Measurements from ENCODE around the gene GBE1. TPM values are rescaled to one million over a fixed set of nuclear protein-coding genes. Genes with fewer than 3 reads are reported as not detected.
"Not testable (repeated sequence)": the region's sequence is repeated elsewhere in the genome, so short reads cannot be mapped to it uniquely, and the experiment has no call there.

GBE1 gene
- total RNA-seq, 1 experiment from 2014 or later: 2.1 TPM

DNA sequence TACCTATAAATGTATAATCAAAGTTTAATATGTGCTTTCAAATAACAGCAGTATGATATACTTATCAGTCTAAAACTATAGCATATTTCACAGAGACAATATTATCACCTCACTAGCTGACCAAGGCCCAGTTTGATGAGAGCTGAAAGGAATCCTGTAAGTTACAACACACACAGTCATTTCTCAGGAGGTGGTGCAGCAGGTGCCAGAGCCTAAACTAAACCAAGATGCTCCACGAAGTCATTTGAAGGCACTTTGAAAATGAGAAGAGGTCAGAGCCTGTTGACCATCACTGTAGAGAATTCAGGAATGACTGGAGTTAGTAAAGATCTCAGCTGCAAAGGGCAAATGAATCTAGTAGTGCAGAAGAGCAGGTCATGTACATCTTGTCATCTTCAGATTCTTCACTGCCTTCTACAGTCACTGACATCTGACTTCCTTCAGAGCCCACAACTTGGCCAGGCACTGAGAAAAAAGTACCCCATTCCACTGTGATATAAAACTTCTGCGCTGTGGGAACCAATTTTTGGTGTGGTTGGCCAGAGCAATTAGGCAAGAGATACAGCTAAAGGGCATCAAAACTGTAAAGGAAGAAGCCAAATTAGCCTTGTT, 7.9 kb downstream of the GBE1 start:
- no peak for DNase-seq (ENCODE audit: low spot score)

DNA sequence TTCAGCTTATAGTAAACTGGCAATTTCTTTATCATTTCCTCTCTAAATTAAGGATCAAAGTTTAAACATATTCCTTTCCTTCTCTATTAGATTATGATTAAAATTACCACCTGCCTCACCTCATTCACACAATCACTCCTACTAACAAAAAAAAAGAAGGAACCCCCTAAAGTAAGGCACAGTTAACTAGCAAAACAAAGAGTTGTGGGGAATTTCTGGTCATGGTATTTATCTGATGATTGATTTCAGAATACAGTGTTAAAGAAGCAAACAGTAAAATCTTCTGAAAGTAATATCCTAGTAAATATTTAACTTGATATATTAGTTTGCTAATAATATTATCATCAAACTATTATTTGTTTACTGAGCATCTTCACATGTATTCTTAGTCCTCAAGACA, 8.8 kb downstream of the GBE1 start:
- no peak for DNase-seq (ENCODE audit: low spot score)

DNA sequence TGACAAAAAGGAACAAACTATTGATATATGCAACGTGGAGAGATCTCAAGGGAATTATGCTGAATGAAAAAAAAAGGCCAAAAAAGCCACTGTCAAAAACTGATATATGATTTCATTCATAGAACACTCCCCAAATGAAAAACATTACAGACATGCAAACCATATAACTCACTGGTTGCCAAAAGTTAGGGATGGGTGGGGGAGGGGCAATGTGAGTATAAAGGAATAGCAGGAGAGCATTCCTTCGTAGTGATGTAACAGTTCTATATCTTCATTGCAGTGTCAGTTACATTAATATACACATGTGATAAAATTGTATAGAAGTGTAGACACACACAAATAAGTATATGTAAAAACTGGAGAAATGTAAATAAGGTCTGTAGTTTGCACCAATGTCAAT, 12.2 kb downstream of the GBE1 start:
- DNase-seq (ENCODE audit: low spot score): no peak

DNA sequence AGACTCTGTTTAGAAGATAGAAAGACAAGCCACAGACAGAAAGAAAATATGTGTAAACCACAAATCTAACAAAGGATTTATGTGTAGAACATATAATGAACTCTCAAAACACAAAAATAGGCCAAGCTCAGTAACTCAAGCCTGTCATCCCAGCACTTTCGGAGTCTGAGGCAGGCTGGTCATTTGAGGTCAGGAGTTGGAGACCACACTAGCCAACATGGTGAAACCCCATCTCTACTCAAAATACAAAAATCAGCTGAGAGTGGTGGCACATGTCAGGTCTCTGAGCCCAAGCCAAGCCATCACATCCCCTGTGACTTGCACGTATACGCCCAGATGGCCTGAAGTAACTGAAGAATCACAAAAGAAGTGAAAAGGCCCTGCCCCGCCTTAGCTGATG, 14.2 kb downstream of the GBE1 start:
- DNase-seq (ENCODE audit: low spot score): not testable (repeated sequence)

DNA sequence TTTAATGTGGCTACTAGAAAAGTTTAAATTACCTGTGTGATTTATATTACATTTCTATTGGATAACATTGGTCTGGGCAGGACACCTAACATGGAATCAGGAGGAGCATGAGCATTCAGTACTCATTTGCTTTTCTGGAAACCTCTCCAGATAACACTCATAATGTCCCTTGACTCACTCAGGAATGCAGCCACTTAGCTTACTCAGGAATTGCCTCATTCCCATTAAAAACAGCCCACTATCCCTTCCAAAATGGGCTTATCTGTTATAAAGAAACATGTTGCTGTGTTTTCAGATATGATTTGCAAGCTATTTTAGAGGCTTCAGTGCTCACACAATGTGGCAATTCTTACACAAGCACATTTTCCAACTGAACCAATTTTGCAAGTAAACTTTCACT, 17.1 kb downstream of the GBE1 start:
- no peak for DNase-seq (ENCODE audit: low spot score)

DNA sequence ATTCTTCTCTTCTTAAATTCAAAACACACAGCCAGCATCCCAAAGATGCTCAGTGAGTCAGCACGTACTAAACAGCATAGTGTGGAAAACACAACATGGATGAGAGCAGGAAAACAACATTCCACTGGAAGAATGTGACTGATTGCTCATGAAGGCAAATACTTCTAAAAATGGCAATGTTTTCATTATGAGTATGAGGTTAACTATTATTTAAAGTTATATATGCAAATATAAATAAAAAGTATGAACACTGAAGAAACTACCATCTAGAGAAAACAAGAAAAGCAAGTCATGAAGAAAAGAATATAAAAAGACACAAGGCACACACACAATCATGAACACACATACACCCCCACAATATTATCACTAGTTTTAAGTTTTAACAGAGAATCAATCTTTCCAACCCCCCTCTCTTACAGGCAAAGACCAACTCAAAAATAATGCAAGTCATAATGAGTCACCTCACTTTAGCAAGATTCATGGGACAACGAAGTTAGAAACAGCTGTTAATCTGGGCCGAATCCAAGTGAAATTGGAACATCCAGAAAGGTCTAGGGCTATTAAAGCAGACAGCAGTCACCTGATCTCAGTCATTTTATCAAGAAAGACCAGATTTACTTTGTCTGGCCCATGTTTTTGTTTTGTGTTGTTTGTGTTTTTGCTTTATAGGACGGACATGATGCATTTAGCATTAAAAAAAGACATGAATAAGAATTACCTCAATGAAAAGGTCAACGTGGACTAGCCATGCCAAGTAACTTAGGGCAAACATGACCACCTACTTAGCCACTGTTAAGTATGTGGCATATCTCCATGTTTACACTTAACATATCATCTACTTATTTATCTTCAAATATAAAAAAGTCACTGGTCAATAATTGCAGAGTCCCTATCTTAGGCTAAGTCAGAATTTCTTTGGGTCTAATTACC, 18.1 kb downstream of the GBE1 start:
- DNase-seq (ENCODE audit: low spot score): no peak

DNA sequence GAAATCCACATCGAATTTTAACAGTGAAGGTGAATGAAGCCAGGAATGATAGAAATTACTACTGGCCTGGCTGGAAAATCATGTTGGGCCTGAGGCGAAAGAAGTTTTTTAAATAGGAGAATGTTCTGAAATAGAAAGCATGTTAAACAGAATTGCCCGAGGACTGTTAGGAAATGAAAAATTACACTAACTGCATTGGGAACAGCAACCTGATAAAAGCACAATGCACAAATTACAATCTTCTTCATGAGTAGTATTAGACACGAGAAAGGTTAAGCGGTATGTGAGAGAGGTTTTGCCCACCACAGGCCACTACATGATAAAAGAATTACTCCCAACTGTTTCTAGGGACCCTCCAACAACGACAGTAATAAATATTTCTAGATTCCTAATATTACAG, 18.9 kb downstream of the GBE1 start:
- no peak for DNase-seq (ENCODE audit: low spot score)

DNA sequence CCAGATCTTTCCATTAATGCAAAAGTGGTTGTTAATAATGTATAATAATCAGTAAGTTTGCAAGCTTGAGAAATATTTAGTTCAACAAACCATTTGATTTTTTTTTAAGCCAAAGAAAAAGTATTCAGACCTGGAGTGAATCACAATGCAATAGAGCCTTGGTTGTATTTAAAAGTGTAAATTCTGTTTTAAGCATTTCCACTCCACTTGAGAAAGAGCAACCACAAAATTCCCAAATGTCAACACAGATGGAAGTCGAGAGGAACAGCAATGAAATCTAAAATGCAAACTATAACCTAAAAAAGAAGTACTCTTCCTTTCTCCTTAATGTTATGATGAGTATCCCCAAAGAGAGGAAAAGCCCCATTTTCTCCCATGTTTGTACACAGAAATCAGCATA, 20.2 kb downstream of the GBE1 start:
- no peak for DNase-seq (ENCODE audit: low spot score)

DNA sequence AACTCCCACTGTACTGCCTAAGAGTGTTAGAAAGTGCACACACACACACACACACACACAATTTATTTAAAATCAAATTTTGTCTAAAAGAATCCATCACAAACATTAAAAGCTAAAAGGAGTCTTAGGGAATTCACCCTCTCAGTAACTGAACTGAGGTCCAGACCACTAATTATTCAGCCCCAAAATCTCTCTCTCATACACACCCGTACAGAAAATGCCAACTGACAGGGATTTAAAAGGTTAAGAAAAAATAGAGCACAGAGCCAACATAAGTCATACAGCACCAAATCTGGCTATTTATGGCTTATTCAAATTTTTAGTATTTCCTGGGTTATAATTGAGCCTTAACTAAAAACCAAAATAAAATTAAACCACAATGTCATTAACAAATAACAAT, 20.7 kb downstream of the GBE1 start:
- no peak for DNase-seq (ENCODE audit: low spot score)

DNA sequence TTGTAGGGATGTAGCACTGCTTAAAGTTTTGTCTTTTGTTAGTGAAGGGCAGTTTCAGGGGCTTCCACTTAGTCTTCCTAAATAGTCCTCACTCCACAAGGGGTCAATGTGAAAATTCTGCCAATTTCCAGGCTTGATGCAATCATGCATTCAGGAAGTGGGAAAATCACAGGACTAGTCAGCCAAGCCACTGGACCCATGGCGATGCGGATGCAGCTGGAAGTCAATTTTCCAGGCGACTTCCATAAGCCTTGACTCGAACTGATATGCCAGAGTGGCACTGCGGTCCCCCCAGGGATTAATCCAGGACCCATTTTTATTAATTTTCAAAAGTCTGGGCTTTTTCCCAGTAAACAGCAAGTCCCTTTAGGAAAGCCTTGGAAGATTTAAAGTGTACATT, 26.1 kb downstream of the GBE1 start:
- no peak for DNase-seq (ENCODE audit: low spot score)

DNA sequence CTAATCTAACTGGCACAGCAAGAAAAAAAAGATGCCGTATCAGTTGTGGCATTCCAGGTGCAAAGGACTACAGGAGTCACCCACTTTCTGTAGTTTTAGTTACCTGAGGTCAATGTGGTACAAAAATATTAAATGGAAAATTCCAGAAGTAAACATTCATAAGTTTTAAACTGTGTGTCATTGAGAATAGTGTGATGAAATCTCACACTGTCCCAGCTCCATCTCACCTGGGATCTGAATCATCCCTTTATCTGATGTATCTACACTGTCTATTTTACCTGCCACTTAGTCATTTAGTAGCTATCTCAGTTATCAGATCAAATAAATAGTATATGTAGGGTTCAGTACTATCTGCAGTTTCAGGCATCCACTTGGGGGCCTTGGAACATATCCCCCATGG, 26.7 kb downstream of the GBE1 start:
- DNase-seq (ENCODE audit: low spot score): no peak

DNA sequence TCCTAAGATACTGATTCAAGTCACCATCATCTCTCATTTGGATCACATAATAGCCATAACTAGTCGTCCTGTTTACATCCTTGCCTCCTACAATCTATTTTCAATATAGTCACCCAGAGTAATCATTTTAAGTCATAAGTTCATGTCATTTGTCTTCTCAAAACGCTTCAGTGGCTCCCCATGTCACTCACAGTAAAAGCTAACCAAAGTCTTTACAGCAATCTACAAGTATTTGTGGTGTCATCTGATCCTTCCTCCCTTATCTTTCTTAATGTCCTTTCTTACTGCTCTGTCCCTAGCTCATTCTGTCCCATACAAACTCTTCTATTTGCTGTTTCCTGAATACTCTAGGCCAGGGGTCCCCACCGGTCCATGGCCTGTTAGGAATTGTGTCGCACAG, 28.8 kb downstream of the GBE1 start:
- DNase-seq (ENCODE audit: low spot score): no peak

DNA sequence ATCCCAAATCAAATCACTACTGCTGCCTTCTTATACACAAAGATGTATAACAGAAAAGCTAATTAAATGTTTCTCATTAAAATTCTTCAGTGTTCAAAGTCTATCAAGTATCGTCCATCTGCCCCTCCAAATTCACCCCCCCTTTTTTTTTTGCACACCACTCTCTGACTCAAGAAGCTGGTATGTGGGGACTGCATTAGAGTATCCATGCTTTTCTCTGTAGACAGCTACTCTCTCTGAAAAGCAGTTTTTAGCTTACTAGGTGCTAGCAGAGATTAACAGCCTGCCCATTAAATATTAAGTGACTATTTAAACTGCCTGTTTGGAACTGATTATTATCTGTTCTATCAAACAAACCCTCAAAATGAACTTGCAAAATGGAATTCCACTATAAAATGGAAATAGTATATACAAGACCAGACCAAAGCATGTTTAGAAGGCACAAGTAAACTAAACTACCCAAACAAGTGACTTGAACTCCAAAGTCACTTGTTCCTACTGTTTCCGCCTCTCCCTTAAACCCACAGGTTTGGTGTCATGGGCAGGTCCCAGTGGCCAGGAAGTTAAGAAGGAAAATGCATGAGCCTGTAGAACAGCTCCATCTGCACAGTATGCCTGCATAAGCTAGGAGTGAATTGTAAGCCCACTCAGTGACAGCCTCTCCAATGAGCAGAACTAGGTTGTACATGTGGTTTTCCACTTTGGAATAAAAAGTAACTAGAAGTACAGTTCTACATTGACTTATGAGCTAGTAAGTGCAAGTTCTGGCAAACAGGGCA, 32.5 kb downstream of the GBE1 start:
- DNase-seq (ENCODE audit: low spot score): no peak

DNA sequence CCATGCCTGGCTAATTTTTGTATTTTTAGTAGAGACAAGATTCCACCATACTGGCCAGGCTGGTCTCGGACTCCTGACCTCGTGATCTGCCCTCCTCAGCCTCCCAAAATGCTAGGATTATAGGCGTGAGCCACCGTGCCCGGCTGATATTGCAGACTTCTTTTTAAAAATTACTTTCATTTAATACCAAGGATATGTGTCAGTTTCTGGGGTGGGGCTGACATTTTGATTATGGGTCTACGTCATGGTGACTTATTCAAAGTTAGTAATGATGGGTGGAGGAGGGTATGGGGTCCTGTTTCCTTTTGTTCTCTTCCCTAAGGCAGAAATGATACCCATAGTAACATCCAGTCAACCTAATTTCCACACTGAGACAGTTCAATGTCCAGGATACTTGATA, 34.7 kb downstream of the GBE1 start:
- DNase-seq (ENCODE audit: low spot score): no peak

DNA sequence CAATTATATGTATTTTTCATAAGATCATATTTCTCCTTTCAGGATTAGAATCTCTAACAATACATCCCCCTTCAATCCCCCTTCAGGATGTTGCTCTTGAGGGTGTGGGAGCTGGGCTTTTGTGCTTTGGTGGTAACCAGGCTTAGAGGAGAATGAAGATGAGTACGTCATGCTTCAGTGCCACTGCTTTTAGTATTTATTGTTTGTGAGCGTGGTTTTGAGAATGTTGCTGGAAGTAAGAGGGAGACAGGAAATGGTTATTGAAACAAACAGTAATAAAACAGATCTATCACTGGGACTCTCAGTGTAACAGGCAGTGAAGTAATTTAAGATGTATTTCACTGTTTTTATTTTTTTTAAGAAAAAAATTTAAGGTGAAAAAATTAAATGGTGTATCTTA, 35.3 kb downstream of the GBE1 start:
- no peak for DNase-seq (ENCODE audit: low spot score)

DNA sequence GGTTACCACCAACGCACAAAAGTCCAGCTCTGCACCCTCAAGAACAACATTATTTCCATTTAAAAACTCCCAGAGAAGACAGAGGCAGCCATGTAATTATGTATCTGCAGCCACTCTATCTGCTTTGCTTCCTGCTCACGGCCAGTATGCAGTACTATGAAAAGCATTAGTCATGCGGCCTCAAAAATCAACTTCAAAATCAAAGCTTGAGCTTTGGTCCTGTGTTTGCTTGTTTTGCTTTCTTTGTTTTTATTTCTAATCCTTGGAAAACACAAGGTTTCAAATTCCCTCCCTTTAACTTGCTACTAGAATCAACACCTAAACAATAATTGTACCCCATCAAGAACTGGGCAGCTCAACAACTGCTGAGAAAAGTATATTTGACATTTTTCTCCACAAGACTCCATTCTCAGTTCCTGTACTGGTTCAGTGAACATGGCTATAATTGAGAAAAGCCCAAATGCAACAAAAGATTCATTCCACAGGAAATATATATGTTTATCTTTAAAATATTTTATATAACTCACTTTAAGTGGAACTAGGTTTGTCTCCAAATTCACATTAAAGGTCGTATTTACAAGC, 37.6 kb downstream of the GBE1 start:
- no peak for DNase-seq (ENCODE audit: low spot score)

DNA sequence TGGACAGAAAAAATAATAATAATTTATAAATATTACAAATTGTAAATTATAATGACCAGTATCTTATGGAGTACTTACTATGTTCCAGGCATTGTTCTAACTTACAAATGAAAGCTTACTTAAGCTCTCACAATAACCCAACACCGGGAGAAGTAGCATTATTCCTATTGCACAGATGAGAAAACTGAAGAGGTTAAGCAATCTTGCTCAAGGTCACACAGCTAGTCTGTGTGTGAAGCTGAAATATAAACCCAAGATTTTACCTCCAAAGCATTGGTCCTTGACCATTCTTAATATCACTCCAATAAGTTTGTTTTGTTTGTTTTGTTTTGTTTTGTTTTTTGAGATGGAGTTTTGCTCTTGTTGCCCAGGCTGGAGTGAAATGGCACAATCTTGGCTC, 43.1 kb downstream of the GBE1 start:
- DNase-seq (ENCODE audit: low spot score): no peak

DNA sequence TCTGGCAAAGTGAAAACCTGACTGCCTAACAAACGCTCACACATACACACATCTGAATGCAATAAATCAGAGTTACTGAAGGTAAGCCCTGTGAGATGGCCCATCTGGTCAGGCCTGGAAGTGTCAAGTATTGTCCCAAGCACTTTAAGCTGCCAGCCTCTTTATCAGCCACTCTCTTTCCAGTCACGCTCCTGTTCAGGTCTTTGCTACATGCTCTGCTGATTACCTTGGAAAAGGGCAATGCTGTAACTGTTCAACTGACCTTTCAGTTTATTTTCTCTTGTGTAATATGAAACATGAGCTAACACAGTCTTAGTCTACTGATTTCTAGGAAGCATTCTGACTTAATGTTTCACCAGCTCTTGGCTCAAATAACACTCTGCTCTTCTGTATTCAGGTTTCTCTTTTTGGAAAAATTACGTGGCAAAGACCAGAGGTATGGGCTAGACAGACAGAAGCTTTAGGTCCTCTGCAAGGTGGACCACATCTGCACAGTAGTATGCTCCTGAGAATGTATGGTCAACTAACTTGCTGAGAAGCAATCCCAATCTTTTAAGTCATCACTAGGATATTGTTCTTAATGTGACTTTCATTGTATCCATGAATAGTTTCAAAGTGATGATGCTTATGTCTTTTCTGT, 44.5 kb downstream of the GBE1 start:
- no peak for DNase-seq (ENCODE audit: low spot score)

DNA sequence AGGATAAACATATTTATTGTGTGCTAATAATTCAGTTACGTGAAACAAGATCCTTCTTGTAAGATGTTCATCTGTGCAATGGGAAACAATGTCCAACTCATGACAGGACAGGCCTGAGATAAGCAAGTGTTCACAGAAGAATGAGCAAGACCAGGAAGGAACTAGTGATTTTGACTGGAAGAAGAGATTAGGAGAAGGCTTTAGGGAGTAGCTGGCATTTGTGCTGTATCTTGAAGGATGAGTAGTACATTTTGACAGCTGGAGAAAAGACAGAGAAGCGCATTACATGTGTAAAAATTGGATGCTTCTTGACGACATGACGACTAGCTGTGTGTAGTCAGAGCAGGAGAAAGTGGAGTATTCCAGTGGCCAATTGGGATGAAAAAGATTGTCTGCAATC, 48.4 kb downstream of the GBE1 start:
- DNase-seq (ENCODE audit: low spot score): no peak

DNA sequence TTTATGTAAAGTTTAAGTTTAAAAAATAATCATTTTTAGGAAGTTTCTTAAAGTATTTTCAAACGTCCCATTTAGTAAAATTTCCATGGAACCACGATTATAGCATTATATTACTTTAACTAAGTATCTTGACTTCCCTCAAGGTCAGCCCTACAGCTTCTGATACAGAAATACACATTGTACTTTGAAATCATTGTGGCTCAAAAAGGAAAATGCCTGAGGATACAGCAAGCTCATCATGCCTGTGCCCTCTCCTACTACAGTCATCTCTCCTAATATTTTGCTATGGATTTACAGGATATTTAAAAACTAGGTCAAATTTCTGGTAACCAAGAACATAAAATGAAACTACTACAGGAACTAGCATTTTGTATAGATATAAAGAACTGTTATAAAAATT, 51.8 kb downstream of the GBE1 start:
- DNase-seq (ENCODE audit: low spot score): no peak

DNA sequence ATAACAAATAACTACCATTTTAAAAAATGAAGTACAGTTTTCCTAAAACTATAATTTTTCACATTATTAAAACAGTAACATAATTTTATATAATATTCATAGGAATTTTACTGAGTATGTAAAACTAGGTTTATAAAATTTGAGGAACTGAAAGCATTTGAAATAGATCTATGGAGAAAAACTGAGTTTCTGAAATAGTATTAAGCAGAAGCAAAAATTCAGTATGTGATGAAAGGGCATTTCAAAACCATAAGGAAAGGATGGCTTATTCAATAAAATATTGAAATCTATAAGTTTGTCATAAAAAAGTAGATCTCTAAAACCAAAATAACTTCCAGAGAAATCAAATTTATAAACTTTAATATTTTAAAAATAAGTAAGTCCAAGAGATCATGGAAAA, 53.4 kb downstream of the GBE1 start:
- no peak for DNase-seq (ENCODE audit: low spot score)

DNA sequence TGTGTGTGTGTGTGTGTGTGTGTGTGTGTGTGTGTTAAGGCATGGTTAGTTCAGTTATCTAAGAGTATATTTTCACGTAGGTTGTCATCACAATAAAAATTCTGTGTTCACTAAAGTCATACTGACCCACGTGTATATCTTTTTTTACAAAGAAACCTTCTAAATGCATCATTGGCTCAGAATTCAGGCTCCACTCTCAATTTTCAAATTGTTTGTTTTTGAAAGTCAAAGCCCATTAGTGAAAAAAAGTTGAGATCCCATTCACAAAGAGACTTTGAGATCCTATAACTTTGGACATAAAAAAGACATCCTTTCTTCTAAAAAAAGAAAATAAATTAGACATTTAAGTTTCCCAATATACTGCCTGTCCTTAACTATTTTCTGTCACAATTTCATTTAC, 59.3 kb downstream of the GBE1 start:
- DNase-seq (ENCODE audit: low spot score): no peak
